KBM-7 (cell line): ENCODE results near the gene VAMP7.
A peak's percentile ranks its signal among the peaks of the same experiment; 100 is the strongest.
"Not testable (repeated sequence)": the region's sequence is repeated elsewhere in the genome, so short reads cannot be mapped to it uniquely, and the experiment has no call there.

Experiments
- DNase-seq: peaks from one replicate; pipeline ENCODE4 v3.0.0-alpha.2; 2015
- in situ Hi-C: fragments of 300-500 bp; cut with MboI; formaldehyde crosslinking; loops from 2 replicates; pipeline ENCODE4 v1.14.3; 2020; ENCODE audit warnings: low sequenced_read_pairs, low pct_unique_long_range_greater_than_20kb, mixed read lengths

The VAMP7 gene, protein sequence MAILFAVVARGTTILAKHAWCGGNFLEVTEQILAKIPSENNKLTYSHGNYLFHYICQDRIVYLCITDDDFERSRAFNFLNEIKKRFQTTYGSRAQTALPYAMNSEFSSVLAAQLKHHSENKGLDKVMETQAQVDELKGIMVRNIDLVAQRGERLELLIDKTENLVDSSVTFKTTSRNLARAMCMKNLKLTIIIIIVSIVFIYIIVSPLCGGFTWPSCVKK

DNA sequence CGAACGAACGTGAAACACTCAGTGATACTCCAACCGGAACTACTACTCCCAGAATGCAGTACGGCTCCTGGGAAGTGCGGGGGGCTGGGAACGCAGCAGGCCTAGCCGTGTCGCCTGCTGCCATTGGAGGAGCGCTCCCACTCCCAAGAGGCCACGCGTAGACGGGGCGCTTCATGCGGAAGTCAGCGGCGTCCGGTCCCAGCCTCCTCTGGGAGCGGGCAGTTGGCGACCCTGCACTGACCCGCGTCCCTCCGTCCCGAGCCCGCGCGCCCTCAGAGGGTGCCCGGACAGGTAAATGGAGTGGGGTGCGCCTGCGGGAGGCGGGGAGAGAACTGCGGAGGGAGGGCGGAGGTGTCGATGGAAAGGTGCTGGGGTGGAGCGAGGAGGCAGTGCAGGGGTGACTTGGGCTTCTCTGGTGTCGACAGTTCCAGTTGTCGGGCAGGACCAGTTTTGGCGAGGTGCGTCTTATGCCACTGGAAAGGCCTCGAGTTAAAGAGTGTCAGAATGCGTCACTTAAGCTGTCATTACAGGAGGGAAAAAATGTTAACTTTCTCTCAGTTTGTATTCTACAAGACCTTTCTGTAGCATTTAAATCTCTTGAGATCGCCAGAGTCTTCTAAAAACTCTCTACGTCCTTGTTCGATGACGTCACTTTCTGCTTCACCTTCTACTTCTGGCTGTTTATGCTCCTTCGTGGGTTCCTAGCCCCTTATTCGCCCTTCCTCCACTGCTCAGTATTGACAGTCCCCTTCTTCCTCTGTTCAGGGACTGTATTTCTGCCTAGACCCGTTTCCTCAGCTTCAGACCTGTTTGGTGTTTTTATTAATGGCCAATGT, at the start of gene VAMP7:
Gene VAMP7, plus strand, starts transcription at position 188 of the 836 bp plus-strand sequence. CDS start 8,122 bp downstream, outside the sequence.
- in situ Hi-C loops = no loop called here
- DNase-seq = peak; percentile 95

DNA sequence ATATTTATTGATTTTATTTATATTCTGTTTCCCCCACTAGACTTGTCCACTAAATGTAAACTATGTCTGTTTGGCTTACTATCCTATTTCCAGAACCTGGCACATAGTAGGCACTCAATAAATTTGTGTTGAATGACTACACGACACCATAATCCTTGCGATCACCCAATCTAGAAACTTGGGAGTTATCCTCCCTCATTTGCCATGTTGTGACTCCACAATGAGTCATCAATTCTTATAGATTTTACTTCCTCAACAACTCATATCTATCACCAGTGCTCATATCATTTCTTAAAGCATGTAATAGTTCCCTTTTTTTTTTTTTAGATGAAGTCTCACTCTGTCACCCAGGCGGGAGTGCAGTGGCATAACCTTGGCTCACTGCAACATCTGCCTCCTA, 39.9 kb upstream of the VAMP7 start:
- in situ Hi-C loops = no loop called here
- peak; percentile 93 for DNase-seq

DNA sequence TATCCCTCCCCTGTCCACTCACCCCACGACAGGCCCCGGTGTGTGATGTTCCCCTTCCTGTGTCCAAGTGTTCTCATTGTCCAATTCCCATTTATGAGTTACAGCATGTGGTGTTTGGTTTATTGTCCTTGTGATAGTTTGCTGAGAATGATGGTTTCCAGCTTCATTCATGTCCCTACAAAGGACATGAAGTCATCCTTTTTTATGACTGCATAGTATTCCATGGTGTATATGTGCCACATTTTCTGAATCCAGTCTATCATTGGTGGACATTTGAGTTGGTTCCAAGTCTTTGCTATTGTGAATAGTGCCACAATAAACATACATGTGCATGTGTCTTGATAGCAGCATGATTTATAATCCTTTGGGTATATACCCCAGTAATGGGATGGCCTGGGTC, 29.4 kb upstream of the VAMP7 start:
- DNase-seq, in situ Hi-C loops: not testable (repeated sequence)

DNA sequence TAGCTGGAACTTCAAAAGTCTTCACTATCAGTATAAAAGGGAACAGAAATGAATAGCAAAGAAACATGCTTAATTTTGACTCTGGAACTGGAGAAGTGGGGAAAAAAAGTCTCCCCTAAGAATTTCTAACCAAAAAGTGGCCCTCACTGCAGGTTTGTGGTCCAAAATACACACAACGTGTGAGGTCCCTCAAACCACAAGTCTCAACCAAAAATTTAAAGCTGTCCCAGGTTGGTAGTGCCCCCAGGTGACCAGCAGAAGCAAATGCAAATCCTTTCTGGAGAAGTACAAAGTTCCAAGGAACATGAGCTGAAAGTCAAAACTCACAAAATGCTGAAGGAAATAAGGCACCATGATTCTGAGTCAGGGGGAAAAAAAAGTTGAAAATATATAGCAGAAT, 23.6 kb upstream of the VAMP7 start:
- in situ Hi-C loops = no loop called here
- peak; percentile 72 for DNase-seq

DNA sequence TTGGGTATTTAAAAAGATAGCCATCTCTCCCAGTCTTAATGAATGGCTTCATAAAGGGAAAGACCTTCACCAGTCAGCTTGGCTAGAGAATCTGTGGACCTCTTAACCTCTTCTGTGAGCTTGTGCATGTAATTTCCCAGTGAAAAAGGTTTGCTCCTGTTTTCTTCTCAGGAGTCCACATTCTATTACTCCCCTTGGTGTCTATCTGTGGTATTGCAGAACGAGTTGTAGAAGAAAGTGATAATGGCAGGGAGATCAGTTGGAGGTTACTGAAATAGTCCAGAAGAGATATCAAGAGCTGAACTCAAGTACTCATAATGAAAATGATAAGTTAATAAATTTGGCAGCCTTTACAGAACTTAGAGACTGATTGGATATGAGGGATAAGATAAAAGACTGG, 16.5 kb upstream of the VAMP7 start:
- in situ Hi-C loops = no loop called here
- peak; percentile 62 for DNase-seq

DNA sequence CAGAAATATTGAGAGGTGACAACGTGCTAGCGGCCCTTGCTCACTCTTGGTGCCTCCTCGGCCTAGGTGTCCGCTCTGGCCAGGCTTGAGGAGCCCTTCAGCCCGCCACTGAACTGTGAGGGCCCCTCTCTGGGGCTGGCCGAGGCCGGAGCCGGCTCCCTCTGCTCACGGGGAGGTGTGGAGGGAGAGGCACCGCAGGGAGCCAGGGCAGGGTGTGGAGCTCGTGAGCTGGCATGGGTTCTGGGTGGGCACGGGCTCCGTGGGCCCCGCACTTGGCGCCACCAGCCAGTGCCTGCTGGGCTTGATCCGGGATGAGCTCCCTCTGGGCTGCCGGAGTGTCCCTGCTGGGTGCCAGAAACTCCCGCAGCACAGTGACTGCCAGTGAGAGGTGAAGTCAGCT, 16.0 kb upstream of the VAMP7 start:
- in situ Hi-C loops = no loop called here
- no peak for DNase-seq

DNA sequence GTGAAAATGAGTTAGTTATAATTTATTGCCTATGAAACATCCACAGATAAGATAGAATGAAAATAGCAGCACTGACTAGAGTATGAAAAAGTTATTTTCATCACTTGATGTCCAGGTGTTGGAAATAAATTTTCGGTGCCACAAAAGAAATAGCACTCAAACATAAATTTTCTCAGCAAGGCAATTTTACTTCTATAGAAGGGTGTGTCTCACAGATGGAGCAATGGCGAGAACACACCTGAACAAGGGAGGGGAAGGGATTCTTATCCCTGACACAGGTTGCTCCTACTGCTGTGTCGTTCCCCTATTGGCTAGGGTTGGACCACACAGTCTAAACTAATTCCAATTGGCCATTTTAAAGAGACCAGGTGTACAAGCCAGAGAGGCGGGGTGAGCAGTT, 13.3 kb upstream of the VAMP7 start:
- DNase-seq = no peak
- in situ Hi-C loops = no loop called here

DNA sequence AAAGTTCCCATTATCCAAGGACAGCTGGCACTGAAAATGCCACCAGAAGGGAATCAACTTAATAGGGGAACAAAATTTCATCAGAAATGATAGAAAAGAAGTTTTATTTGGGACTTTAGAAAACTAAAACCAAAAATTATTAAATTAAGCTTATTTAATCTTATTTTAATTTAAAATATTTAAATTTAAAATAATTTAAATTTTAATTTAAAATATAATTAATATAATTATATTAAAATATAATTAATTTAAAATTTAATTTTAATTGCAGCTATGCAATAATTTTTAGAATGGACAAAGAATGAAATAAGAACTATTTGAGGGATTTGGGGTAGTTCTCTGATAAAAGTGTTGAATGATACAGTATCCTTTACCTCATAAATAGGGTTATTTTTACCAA, 10.2 kb upstream of the VAMP7 start:
- DNase-seq = no peak
- in situ Hi-C loops = no loop called here

DNA sequence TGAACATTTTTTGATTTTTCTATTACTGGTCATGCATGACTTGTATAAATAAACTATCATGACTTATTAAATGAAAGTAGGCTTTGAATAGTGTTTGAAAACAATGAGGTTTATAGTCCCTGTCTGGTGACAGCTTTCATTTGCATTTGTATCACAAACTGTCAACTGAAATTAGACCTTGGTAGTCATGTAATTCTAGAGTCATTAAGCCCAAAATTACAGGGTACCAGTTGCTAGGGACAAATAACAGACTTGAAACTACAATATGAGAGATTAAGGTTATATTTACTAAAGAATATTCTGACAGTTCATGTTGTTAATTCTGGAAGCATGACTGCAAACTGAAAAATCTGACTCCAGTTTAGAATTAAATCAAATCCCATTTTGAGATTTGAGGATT, 9.2 kb upstream of the VAMP7 start:
- in situ Hi-C loops = no loop called here
- DNase-seq = no peak

DNA sequence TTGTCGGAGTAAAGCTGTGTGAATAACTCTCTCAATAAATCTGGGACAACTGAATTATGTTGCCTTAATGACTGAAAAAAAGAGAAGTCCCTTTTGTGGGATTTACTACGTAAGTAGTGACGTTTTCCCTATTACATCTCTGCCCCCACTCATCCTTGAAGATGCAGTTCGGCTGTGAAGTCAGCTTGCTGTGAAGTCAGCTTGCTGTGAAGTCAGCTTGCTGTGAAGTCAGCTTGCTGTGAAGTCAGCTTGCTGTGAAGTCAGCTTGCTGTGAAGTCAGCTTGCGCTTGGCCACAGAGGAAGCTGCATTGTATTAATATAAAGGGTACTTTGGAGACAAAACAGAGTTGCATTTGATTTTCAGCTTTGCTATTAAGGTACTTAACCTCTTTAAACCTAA, 8.0 kb upstream of the VAMP7 start:
- no peak for DNase-seq
- in situ Hi-C loops = no loop called here

DNA sequence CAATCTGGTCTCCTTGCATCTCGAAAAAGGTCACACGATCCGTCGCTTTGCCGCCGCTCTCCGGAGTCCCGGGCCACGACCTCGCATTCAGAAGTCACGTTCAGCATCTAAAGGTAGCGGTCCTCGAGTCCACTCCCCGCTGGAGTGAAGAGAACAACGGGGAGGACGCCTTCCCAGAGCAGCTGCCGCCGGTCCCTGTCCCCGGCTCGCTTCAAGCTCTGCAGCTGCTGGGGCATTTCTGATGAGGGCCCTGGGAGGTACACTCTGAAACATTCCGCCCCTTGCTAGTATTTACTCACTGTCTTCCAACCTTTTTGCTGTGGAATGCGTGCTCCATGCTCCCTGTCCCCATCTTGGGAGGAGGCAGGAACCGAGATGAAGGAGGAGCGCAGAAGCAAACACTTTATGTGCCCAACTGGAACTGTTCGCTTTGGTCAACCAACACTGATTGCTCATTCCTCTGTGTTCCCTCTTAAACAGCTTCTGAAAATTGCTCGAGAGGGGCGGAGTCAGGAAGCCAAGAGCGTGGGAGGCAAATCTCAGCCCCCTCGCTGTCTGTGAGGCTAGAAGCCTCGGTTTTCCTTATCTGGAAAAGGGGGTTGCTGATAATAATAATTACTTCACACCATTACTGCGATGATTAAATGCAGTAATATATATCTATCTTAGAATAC, 6.4 kb upstream of the VAMP7 start:
- no peak for DNase-seq
- in situ Hi-C loops = no loop called here

DNA sequence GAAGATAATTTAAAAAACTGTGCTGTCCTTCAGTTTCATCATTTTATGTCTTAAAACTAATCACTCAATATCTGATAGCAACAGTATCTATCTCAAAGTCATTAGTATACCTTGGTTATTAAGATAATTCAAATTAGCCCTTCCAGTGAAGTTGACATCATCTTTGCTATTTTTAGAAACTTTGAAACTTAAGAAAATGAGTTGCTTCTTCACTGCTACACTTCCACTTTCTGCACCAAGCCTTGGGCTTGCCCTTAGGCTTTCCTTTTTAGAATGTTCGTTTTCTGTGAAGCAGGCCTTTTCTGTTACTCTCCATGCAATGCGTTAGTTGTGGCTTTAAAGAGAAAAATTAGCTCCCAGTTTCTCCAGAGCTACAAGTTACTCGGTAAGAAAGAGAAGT, 4.4 kb upstream of the VAMP7 start:
- peak; percentile 42 for DNase-seq
- in situ Hi-C loops = no loop called here

DNA sequence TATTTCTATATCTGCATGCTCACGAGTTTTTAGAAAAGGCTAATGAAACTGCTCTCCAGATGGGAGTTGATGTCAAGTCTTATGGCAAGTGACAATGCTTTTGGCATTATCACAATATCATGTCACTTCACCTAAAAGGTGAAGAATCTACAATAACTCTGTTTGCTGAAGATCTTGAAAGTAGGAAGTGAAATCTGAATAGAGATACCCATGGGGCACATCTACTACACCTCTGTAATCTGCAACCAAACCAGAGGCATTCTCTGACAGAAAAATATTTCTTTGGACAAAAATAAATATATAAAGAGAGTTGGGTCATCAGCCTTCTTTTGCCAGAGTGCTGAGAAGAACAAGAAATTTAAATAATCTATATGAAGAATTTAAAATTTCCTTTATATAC, 3.9 kb upstream of the VAMP7 start:
- DNase-seq = no peak
- in situ Hi-C loops = no loop called here

DNA sequence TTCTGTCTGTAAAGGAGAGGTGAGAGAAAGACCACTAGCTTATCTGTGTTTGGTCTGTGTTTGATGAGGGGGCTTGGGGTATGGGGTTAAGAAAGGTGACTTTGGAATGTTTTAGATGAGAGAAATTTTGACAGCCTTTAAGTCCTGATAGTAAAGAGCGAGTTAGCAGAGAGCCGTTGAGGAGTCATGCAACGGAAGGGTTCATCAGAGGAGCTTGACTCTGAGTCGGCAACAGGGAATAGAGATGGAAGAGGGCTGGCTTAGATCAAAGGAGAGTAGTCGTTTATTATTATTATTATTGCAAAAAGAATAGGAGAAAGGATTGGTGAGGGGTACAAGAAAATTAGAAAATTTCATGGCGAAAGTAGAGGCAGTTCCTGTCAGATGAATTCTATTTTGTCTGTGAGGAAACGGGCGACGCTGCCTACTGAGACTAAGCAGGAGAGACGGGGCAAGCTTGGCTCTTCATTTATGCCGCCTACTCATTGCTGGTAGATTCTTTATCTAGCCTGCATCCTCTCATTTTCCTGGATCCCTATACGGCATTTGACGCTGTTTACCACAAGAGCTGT, 473 bp upstream of the VAMP7 start:
- in situ Hi-C loops = no loop called here

DNA sequence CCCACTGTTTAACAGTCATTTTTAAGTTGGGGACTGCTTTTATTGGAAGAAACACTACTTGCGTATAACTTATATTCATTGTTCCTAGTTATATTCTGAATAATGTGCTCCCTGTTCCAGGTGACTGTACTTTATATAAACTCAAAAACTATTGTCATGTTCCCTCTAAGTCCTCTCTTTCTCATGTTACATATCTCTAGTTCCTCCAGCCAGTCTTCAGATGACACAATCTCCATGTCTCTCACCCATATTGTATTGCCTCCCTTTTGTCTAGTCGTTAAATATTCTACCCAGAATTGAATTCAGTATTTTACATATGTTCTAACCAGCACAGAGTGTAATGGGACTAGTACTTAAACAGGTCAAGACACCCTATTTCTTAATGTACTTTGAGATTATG, 5.3 kb downstream of the VAMP7 start:
- no peak for DNase-seq
- in situ Hi-C loops = no loop called here

More for the DNA sequence above, 473 bp upstream of the VAMP7 start:
- no peak for DNase-seq

DNA sequence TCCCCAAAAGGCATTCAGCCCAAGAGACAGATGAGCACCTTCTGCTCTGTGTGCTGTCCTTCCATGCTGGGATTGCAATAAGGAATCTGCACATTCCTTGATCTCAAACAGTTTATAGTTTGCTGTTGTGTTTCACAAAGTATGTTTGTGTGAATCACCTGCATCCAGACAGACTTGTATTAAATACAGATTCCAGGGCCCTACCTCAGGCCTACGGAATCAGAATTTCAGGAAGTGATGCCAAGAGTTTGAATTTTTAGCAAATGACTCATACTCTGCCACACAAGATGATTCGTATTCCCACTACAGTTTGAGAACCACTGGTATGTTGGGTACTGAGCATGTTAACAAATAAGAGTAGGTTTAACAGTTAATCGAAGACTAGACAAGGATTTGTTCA, 7.0 kb downstream of the VAMP7 start:
- DNase-seq = peak; percentile 51
- in situ Hi-C loops = no loop called here

DNA sequence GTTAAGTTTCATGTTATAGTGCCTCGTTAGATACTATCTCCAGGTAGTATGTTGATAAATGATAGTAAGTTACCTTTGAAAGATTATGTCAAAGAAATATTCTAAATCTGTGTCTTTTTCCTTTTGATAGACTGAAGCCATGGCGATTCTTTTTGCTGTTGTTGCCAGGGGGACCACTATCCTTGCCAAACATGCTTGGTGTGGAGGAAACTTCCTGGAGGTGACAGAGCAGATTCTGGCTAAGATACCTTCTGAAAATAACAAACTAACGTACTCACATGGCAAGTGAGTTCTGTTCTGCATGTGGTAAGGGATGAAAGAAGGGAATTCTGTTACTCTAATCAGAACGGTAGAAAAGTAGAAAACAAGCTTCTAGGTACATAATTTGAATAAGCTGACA, 8.2 kb downstream of the VAMP7 start:
- in situ Hi-C loops = no loop called here
- no peak for DNase-seq

DNA sequence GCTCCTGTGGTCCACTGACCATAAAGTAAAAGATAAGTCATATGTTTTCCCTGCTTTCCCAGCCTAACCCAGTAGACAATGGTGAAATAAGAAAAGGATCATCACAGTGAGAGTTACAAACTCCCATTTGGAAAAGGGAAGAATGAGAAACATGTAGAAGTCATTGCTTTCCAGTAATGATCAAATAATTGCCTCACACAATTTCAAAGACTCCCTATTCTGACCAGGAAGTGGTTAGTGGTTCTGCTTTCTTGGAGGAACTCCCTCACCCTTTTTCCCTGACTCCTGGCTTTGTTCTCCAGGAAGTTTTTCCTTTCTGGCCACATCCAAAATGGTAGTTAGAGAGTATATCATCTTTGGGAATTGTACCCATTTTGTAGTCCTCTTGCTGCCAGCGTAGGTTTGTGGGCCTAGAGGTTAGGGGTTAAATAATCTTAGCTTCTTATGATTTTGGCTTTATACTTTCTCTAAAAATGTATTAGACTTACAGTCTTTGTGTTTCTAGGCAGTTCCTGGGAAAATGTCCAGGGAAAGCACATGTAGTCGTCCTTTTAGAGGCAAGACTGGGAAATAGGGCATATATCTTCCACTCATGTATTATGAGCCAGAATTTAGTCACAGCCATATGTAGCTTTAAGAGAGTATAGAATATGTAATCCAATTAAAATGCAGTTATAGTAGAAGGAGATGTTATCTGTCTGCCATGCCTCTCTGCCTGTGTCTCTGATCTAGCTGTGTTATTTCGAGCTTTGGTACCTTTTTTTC, 10.5 kb downstream of the VAMP7 start:
- peak; percentile 60 for DNase-seq
- in situ Hi-C loops = no loop called here

DNA sequence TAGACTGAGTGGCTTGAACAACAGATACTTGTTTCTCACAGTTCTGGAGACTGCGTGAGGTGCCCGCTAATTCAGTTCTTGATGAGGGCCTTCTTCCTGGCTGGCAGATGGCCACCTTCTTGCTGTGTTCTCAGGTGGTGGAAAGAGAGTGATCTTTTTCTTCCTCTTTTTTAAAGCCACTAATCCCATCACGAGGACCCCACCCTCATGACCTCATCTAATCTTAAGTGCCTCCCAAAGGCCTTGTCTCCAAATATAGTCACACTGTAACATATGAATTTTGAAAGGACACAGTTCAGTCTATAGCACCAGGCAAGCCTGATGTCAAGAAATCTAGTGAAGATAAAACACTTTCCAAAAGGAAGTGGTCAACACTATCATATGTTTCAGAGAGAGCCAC, 12.4 kb downstream of the VAMP7 start:
- in situ Hi-C loops = no loop called here
- peak; percentile 96 for DNase-seq
